GM23338 (cell line): Measurements from ENCODE around the gene PNPLA7.

Experiments used
- CTCF ChIP-seq, 2 experiments: fragments of 200-600 bp in 1 of 2; sonication (generic) in 1 of 2; conservative IDR thresholded peaks; 2 replicates each; pipeline versions ENCODE4 v1.5.1 to v1.6.1; 2016 to 2017; ENCODE audit warnings: antibody characterized with exemption in 2 of 2, low read depth in 2 of 2, mild to moderate bottlenecking in 2 of 2, moderate library complexity in 1 of 2
- ETS1 ChIP-seq: IDR thresholded peaks from 2 replicates; pipeline ENCODE4 v1.6.1; 2016; ENCODE audit warnings: antibody characterized with exemption
- EZH2 ChIP-seq: fragments of 200-600 bp; sonication (generic); IDR thresholded peaks from one replicate; pipeline ENCODE4 v1.8.0; 2017; ENCODE audit warnings: antibody characterized with exemption, mild to moderate bottlenecking, low read depth; ENCODE audit not compliant: unreplicated experiment
- EZH2phosphoT487 ChIP-seq: fragments of 200-600 bp; sonication (generic); IDR thresholded peaks from one replicate; pipeline ENCODE4 v1.8.1; 2018; ENCODE audit warnings: antibody characterized with exemption; ENCODE audit not compliant: unreplicated experiment
- NANOG ChIP-seq: IDR thresholded peaks from 2 replicates; pipeline ENCODE4 v1.6.1; 2016; ENCODE audit warnings: antibody characterized with exemption, borderline replicate concordance
- POLR2AphosphoS5 ChIP-seq: IDR thresholded peaks from 2 replicates; pipeline ENCODE4 v1.6.1; 2016; ENCODE audit warnings: antibody characterized with exemption, low read depth
- REST ChIP-seq: IDR thresholded peaks from one replicate; pipeline ENCODE4 v1.6.1; 2018; ENCODE audit warnings: antibody characterized with exemption; ENCODE audit not compliant: unreplicated experiment

- TF ChIP-seq CTCF (conservative IDR thresholded peaks at IDR 0.05; ENCODE audit: low read depth in 2 of 2) = no peak
- no peak for TF ChIP-seq EZH2
- no peak for TF ChIP-seq POLR2AphosphoS5
- TF ChIP-seq EZH2phosphoT487 = no peak
- TF ChIP-seq NANOG = no peak
- no peak for TF ChIP-seq REST
- no peak for TF ChIP-seq ETS1
These were observed 59.5 kb downstream of the PNPLA7 start for GRCh38 chr9:137490532-137491186.
